GOT3 (cell line): ENCODE data around the gene CST2.
"Not testable (repeated sequence)": the region's sequence is repeated elsewhere in the genome, so short reads cannot be mapped to it uniquely, and the experiment has no call there.

Experiments used
- DNase-seq: peaks from one replicate; lab custom pipeline; 2025; ENCODE audit warnings: mixed read lengths; lab: John Stamatoyannopoulos, UW

Gene CST2

DNA sequence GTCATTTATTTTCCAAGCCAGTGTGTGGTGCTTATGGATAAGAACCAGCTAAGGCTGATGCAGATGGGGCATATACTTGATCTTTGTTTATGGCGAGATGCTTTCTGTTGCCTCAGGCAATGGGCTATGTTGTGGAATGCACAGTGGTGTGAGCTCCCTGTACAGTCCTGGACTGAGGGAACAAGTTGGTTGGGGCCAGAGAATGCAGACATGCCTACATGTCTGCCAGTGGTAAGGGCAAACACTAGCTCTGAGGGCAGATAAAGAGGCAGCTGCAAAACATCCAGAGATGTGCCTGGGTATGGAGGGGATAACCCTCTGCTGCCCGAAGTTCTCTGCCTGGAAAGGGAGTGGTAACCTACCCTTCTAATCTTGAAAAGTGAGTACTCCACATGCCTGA lies 16.2 kb downstream of the CST2 start:
- not testable (repeated sequence) for DNase-seq

DNA sequence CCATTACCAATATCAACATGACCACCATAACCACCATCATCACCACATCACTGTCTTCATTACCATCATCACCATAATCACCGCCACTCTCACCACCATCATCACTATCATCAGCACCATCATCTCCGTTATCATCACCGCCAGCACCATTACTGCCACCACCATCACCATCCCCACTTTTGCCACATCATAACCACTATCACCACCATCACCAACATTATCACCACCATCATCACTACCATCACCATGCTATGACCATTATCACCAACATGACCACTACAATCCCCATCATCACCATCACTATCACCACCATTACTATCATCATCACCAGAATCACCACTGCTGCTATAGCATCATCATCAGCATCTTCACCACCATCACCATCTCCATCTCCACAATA lies 25.7 kb downstream of the CST2 start:
- no peak for DNase-seq

- not testable (repeated sequence) for DNase-seq
Observed at GRCh38 chr20:23799216-23799847, 27.2 kb downstream of the CST2 start.

DNA sequence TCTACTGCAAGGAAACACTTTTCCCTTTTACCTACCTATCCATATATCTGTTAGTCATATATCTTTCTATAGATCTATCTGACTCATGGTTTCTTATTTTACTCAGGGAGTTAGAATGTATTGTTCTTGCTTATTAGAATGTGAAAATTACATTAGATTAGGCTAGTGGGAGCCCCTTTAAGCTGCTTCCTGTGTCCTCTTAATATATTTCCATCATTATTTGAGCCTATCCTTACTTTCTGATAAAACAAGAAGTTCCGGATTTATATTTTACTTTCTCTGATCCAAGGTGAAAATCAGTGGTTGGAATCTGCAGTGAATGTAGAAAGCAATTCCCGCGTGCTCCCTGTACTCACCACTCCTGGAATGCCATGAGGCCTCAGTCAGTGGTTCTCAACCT lies 31.0 kb downstream of the CST2 start:
- no peak for DNase-seq

- DNase-seq, result no peak
Observed at GRCh38 chr20:23794841-23795240, 31.7 kb downstream of the CST2 start.

- no peak for DNase-seq
Observed at GRCh38 chr20:23794065-23794464, 32.5 kb downstream of the CST2 start.

GRCh38 chr20:23783447-23783846 lies 43.1 kb downstream of the CST2 start:
- no peak for DNase-seq

GRCh38 chr20:23782366-23782983 lies 44.1 kb downstream of the CST2 start:
- DNase-seq, result no peak

- DNase-seq, result not testable (repeated sequence)
Observed at GRCh38 chr20:23778676-23779075, 47.9 kb downstream of the CST2 start.

DNA sequence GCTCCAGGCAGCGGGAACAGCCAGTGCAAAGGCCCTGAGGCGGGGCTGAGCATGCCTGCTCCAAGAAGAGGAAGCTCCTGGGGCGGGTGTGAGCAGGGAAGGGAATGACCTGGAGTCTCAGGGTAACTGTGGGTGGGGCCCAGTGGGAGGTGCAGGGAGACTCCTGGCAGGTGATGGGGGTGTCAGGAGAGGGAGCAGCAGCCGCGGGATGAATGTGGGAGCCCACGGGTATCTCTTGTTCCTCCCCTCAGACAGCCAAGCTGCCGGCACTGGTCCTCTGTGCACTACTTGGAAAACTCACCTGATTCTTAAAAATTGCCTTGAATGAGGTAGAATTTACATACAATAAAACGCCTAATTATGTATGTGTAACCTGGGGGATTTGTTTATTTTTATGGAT lies 49.1 kb downstream of the CST2 start:
- not testable (repeated sequence) for DNase-seq

GRCh38 chr20:23776067-23776771 lies 50.3 kb downstream of the CST2 start:
- no peak for DNase-seq

DNA sequence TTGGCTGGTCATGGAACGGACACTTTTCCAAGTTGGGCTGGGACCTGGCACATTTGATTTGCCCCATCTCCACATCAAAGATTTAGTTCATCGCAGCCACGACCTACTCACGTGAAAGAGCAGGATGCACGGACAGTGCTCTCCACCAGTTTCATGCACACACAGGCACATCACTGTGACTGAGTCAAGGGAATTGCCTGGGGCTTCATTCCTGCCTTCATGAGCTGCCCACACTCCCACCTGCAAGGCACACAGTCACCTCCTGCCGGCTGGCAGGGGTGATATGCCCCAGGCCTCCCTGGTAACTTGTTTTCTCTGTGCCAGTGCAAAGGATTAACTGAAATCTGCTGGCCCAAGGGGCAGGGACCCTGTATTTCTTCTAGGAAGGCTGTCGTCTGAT lies 52.4 kb downstream of the CST2 start:
- no peak for DNase-seq
